Lung (tissue), 16 donors: ENCODE measurements around the gene NISCH. TPM values are rescaled to one million over a fixed set of nuclear protein-coding genes. Genes with fewer than 3 reads are reported as not detected.

Source experiments
- ATAC-seq: fragments of 200-7000 bp; cut with Tn5 transposase; one replicate; pipeline ENCODE4 v1.9.1; 2020; ENCODE audit warnings: moderate number of reproducible peaks; ENCODE audit not compliant: insufficient read depth, low FRiP score
- DNase-seq, 3 donors: peaks; one replicate each; pipeline ENCODE4 v3.0.0-alpha.2; 2013 to 2017
- H3K27ac ChIP-seq, 2 donors: one replicate each; pipeline ENCODE4 v1.5.1; 2013; ENCODE audit warnings: mild to moderate bottlenecking in 2 of 2, moderate library complexity in 2 of 2, control low read depth in 1 of 2, inconsistent platforms in 1 of 2, low read depth in 1 of 2, low read length in 1 of 2
- H3K27me3 ChIP-seq, 3 donors: one replicate each; pipeline ENCODE4 v1.5.1; 2013; ENCODE audit warnings: low read length in 2 of 3; ENCODE audit not compliant: control insufficient read depth in 3 of 3, insufficient read depth in 3 of 3
- H3K36me3 ChIP-seq, 4 donors: one replicate each; pipeline ENCODE4 v1.5.1; 2013; ENCODE audit warnings: low read length in 4 of 4, mild to moderate bottlenecking in 1 of 4, moderate library complexity in 1 of 4; ENCODE audit not compliant: control insufficient read depth in 4 of 4, insufficient read depth in 4 of 4
- H3K4me1 ChIP-seq, 5 donors: one replicate each; pipeline ENCODE4 v1.5.1; 2013; ENCODE audit warnings: low read length in 5 of 5, mild to moderate bottlenecking in 2 of 5, moderate library complexity in 1 of 5; ENCODE audit not compliant: control insufficient read depth in 5 of 5, insufficient read depth in 5 of 5
- H3K4me3 ChIP-seq: one replicate; pipeline ENCODE4 v1.5.1; 2013; ENCODE audit warnings: mild to moderate bottlenecking, control low read depth, moderate library complexity
- H3K9ac ChIP-seq, 2 donors: one replicate each; pipeline ENCODE4 v1.5.1; 2013; ENCODE audit warnings: low read length in 2 of 2, control low read depth in 1 of 2; ENCODE audit not compliant: insufficient read depth in 1 of 2
- H3K9me3 ChIP-seq, 4 donors: one replicate each; pipeline ENCODE4 v1.5.1; 2013; ENCODE audit warnings: low read length in 3 of 4, mild to moderate bottlenecking in 1 of 4, moderate library complexity in 1 of 4; ENCODE audit not compliant: control insufficient read depth in 4 of 4, insufficient read depth in 3 of 4
- WGBS, 2 donors: extraction: QIAGEN DNeasy Blood & Tissue Kit; methylation state at CpG; one replicate each; pipeline ENCODE4 v1.1.7; 2013; 5-methylcytosine and 5-hydroxymethylcytosine counted together
- long read RNA-seq, 5 donors: transcript quantifications; one replicate each; lab custom pipeline, GENCODE V29; 2026
- polyA plus RNA-seq, 2 donors: library from polyadenylated mRNA; stranded (reverse); fragments of 200-250 nt; gene quantifications; one replicate each; pipeline ENCODE4 v1.2.1, GENCODE V29; 2013
- total RNA-seq, 2 donors: library from RNA; depleted of rRNA in 1 of 2; stranded (reverse); fragments of >200 nt in 1 of 2; gene quantifications; one replicate each; pipeline ENCODE4 v1.2.1, GENCODE V29; 2014 to 2021
- TF ChIP-seq, protein P1 (sequence below): IDR thresholded peaks from 2 replicates; pipeline ENCODE4 v1.5.1; 2012; ENCODE audit warnings: mild to moderate bottlenecking; ENCODE audit errors: control extremely low read depth, extremely low read depth
- donor health status: control.
- donor health status: control.
- donor health status: Bipolar disorder and iron deficiency.
- donor health status: healthy.
- donor health status: DM: yes; HTN: yes; CAD: no.

The NISCH gene
- total RNA-seq (100 to 1,000 TPM in 1 of 2 donors, 10 to 100 TPM in 1; 80.0 to 127 TPM), polyA plus RNA-seq (10 to 100 TPM; 37.8 to 47.3 TPM)
- long read RNA-seq, donor 1, full-length matches to known transcripts = 41 of 138 reads
- long read RNA-seq, donor 1, partial matches to known transcripts = 97 of 138 reads
- long read RNA-seq, donor 1, other reads (novel, unspliced or antisense) = 0 of 138 reads
- long read RNA-seq, donor 2, partial matches to known transcripts = 15 of 19 reads
- long read RNA-seq, donor 2, other reads (novel, unspliced or antisense) = 0 of 19 reads
- long read RNA-seq, donor 3, transcript NISCH-212 (13 exons, 3,168 nt) = major isoform, 9 of 43 reads
- long read RNA-seq, donor 3, partial matches to known transcripts = 31 of 43 reads
- long read RNA-seq, donor 3, other reads (novel, unspliced or antisense) = 0 of 43 reads
- long read RNA-seq, donor 4, partial matches to known transcripts = 139 of 148 reads
- long read RNA-seq, donor 4, other reads (novel, unspliced or antisense) = 0 of 148 reads
- long read RNA-seq, donor 5, full-length matches to known transcripts = 19 of 266 reads
- long read RNA-seq, donor 5, partial matches to known transcripts = 247 of 266 reads
- long read RNA-seq, donor 5, other reads (novel, unspliced or antisense) = 0 of 266 reads

DNA sequence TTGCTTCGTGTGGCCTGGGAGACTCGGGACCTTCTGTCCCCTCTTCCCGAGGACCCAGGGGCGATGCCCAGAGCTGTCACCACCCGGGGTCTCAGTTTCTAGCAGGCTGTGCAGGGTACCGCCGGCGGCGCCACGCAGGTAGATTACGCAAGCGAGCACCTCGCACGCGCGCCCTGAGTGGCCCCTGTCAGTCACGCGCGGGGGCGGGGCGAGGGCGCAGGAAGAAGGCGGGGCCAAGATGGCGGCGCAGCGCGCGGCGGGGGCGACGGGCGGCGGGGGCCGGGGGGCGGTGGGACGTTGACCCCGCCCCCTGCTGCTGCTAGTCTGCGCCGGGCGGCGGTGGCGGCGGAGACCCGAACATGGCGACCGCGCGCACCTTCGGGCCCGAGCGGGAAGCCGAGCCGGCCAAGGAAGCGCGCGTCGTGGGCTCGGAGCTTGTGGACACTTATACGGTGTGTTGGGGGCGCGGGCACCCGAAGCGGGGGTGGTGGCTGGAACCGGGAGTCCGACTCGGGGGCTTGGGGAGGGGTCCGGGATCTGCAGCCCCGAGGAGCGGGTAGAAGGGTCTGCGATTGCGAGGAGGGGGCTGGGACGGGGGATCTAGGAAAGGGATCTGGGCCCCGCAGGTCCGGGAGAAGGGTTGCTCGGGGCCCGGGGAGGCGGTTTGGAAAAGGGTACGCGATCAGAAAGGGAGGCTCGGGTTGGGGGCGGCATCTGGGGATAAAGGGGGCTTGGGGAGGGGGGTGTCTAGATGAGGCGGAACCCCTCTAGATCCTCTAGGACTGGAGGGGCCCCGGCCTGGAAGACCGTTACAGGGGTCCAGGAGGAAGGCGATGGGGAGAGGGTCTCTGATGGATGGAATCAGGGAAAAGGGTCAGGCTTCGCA is at the start of gene NISCH:
Gene NISCH, plus strand, starts transcription at position 322 of the 886 bp plus-strand sequence. Its CDS starts 38 bp downstream, at position 360.
- 1% methylated on average over 62 to 86 of the region's 86 CpGs for WGBS, 2 donors
- Histone ChIP-seq H3K9me3 (no peaks in the 10 kb centered on the region), H3K27ac (peak within 1 kb of the TSS; percentile 92 to 95), H3K36me3 (peaks cover 5 to 23% (median 14%) of the 10 kb centered on the region in 4 donors), H3K27me3 (no peaks in the 10 kb centered on the region), H3K9ac (peak within 1 kb of the TSS; percentile 70 to 74), H3K4me3 (peak within 1 kb of the TSS; percentile 77), H3K4me1 (peaks cover 0 to 34% (median 19%) of the 10 kb centered on the region in 5 donors)
- DNase-seq = peak; percentile 86 to 91 (median 90)
- TF ChIP-seq, protein P1, sequence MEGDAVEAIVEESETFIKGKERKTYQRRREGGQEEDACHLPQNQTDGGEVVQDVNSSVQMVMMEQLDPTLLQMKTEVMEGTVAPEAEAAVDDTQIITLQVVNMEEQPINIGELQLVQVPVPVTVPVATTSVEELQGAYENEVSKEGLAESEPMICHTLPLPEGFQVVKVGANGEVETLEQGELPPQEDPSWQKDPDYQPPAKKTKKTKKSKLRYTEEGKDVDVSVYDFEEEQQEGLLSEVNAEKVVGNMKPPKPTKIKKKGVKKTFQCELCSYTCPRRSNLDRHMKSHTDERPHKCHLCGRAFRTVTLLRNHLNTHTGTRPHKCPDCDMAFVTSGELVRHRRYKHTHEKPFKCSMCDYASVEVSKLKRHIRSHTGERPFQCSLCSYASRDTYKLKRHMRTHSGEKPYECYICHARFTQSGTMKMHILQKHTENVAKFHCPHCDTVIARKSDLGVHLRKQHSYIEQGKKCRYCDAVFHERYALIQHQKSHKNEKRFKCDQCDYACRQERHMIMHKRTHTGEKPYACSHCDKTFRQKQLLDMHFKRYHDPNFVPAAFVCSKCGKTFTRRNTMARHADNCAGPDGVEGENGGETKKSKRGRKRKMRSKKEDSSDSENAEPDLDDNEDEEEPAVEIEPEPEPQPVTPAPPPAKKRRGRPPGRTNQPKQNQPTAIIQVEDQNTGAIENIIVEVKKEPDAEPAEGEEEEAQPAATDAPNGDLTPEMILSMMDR = no peak
- peak; percentile 90 for ATAC-seq

DNA sequence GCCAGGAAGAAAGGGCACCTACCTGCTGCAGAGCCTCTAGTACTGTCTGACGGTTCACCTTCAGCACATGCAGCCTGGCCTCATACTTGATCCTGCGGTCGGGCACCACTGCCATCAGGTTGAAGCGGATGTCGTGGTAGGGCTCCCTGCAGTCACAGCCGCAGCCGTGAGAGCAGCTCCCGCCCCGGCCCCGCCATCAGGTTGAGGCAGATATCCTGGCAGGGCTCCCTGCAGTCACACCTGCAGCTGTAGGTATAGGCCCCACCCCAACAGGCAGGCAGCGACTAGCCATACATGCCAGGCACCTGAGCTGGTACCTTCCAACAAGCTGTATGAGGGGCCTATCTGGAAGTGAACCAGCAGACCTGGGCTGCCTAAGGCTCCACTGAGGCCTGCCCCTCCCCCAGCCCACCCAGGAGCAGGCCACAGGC is 49.2 kb upstream of the NISCH start:
- TF ChIP-seq, protein P1 = no peak
- WGBS, 2 donors = 93 to 94% methylated on average over 9 to 11 of the region's 11 CpGs
- Histone ChIP-seq H3K27me3 (no peaks in the 10 kb centered on the region), H3K4me3 (no peak overlapping the region), H3K36me3 (peaks cover 19 to 68% (median 49%) of the 10 kb centered on the region in 4 donors), H3K4me1 (peaks cover 4 to 18% (median 7%) of the 10 kb centered on the region in 5 donors), H3K9ac (no peak overlapping the region), H3K9me3 (no peaks in the 10 kb centered on the region), H3K27ac (no peak overlapping the region)
- DNase-seq (no peak), ATAC-seq (no peak)

DNA sequence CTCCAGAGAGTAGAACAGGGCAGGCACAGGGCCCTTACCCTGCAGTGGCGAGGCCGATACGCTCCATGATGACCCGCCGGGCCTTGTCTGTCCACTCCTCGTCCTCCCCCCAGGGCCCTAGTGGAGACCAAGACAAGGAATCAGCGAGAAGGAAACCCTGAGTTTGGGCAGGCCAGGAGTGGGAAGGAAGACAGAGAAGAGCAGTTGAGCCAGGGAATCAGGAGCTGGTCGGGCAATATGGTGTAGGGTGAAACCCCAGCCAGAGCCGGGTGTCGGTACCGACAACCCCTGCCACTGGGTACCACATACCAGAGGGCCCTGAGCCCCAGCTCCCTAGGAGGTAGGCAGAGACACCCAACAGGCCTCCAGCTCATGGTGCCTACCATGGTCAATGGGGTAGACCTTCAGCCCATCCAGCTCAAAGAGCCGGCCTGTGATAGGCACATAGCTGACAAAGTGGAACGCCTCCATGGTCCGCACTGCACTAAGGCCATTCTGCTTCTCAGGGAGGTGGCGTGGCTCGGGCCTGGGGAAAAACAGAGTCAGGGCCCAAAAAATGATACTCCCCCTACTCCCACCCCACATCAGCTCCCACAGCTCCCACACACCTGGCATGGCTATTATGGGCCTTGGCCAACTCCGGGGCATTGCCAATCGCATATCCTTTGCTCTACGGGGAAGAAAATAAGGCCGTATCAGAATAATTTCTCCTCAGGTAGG is 48.5 kb upstream of the NISCH start:
- DNase-seq (no peak), ATAC-seq (no peak)
- TF ChIP-seq, protein P1 = no peak
- Histone ChIP-seq H3K9me3 (no peaks in the 10 kb centered on the region), H3K27ac (no peak overlapping the region), H3K4me1 (peaks cover 4 to 25% (median 12%) of the 10 kb centered on the region in 5 donors), H3K27me3 (no peaks in the 10 kb centered on the region), H3K36me3 (peaks cover 18 to 60% (median 46%) of the 10 kb centered on the region in 4 donors), H3K4me3 (no peak overlapping the region), H3K9ac (no peak overlapping the region)
- 96 to 99% methylated on average over 20 of the region's 20 CpGs for WGBS, 2 donors
